ENCODE data around the gene SPECC1L. TPM values are rescaled to one million over a fixed set of nuclear protein-coding genes. Genes with fewer than 3 reads are reported as not detected.
"Not testable (repeated sequence)": the region's sequence is repeated elsewhere in the genome, so short reads cannot be mapped to it uniquely, and the experiment has no call there.

Gene SPECC1L
- total and polyA plus RNA-seq, 3 experiments from 2014 or later, result 14.9 to 52.1 (median 51.9) TPM

DNA sequence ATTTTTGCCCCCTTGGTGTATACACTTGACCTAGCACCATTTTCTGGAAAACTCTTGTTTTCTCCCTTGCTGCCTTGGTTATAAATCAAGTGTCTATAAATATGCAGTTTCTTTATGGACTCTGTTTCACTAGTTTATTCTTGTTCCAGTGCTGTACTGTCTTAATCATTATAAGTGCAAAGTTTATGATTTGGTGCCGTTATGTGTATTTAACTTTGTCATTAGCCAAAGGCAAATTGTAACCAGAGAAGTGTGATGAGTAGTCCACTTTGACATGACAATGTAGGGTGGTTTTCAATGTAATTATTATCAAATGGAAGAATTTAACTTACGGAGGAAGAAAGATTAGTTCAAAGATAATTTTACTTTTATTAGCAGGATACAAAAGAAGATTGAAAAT lies 40.3 kb downstream of the SPECC1L start:
- H3K27me3 ChIP-seq (ENCODE audit: insufficient read depth, low read length, poor library complexity, severe bottlenecking), result no peaks in the 10 kb centered on the region
- no peaks in the 10 kb centered on the region for H3K9me3 ChIP-seq (ENCODE audit: low read length)
- H3K4me1 ChIP-seq (ENCODE audit: insufficient read depth, low read length), result no peaks in the 10 kb centered on the region
- Mint-ChIP-seq H3K4me1 (peaks cover 7 to 30% (median 8%) of the 10 kb centered on the region in 3 donors), H3K36me3 (peaks cover 12 to 70% (median 15%) of the 10 kb centered on the region in 3 donors), H3K9me3 (no peaks in the 10 kb centered on the region), H3K4me3 (no peak overlapping the region), H3K27me3 (no peaks in the 10 kb centered on the region), H3K27ac (peak overlapping the region in 2 of 8 donors; percentile 17 to 33)
- CTCF ChIA-PET, result no interaction called here
- POLR2A ChIA-PET, result no interaction called here
- no peak for DNase-seq
- H3K36me3 ChIP-seq (ENCODE audit: insufficient read depth, low read length), result peaks cover 9% of the 10 kb centered on the region
- H3K4me3 ChIP-seq (ENCODE audit: low read length), result no peak overlapping the region
- no peak overlapping the region for H3K27ac ChIP-seq (ENCODE audit: low read depth, low read length)

DNA sequence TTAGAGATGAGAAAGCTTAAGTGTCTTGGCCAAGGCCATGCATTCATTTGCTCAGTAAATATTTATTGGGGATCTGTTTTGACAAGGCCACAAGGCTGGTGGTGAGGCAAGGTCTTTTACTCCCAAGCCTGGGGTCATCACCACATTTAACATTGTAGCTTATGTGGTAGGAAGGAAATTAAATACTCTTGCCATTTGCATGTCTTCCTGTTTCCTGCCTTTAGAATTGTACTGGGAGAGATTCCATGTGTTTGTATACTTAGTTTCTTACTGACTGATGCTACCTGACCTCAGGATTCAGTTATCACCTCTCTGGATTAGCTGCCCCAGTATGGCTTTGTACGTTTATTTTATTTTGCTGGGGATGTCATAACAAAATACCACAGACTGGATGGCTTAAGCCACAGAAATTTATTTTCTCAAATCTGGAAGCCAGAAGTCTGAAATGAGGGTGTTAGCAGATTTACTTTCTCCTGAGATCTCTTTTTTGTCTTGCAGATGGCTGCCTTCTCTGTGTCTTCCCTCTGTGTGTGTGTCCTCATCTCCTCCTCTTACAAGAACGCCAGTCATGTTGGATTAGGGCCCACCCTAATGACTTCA lies 44.8 kb downstream of the SPECC1L start:
- no peak for DNase-seq
- peaks cover 12% of the 10 kb centered on the region for H3K36me3 ChIP-seq (ENCODE audit: insufficient read depth, low read length)
- Mint-ChIP-seq H3K27me3 (no peaks in the 10 kb centered on the region), H3K4me3 (no peak overlapping the region), H3K36me3 (peaks cover 7 to 60% (median 14%) of the 10 kb centered on the region in 3 donors), H3K9me3 (no peaks in the 10 kb centered on the region), H3K27ac (peak overlapping the region in 6 of 8 donors; percentile 17 to 59 (median 51)), H3K4me1 (peaks cover 0 to 14% (median 2%) of the 10 kb centered on the region in 3 donors)
- POLR2A ChIA-PET, result no interaction called here
- CTCF ChIA-PET, result no interaction called here
- H3K4me3 ChIP-seq (ENCODE audit: low read length), result no peak overlapping the region
- no peaks in the 10 kb centered on the region for H3K9me3 ChIP-seq (ENCODE audit: low read length)
- H3K27me3 ChIP-seq (ENCODE audit: insufficient read depth, low read length, poor library complexity, severe bottlenecking), result no peaks in the 10 kb centered on the region
- H3K4me1 ChIP-seq (ENCODE audit: insufficient read depth, low read length), result no peaks in the 10 kb centered on the region
- H3K27ac ChIP-seq (ENCODE audit: low read depth, low read length), result no peak overlapping the region

DNA sequence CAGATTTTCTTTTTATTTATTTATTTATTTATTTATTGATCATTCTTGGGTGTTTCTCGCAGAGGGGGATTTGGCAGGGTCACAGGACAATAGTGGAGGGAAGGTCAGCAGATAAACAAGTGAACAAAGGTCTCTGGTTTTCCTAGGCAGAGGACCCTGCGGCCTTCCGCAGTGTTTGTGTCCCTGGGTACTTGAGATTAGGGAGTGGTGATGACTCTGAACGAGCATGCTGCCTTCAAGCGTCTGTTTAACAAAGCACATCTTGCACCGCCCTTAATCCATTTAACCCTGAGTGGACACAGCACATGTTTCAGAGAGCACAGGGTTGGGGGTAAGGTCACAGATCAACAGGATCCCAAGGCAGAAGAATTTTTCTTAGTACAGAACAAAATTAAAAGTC lies 45.6 kb downstream of the SPECC1L start:
- H3K27me3 ChIP-seq (ENCODE audit: insufficient read depth, low read length, poor library complexity, severe bottlenecking); CTCF ChIA-PET; H3K27me3 Mint-ChIP-seq; H3K4me3 Mint-ChIP-seq; POLR2A ChIA-PET; H3K4me3 ChIP-seq (ENCODE audit: low read length); H3K4me1 Mint-ChIP-seq; H3K9me3 ChIP-seq (ENCODE audit: low read length); H3K27ac ChIP-seq (ENCODE audit: low read depth, low read length); H3K4me1 ChIP-seq (ENCODE audit: insufficient read depth, low read length); DNase-seq; H3K27ac Mint-ChIP-seq; H3K9me3 Mint-ChIP-seq: not testable (repeated sequence)
- peaks cover 7 to 63% (median 20%) of the 10 kb centered on the region in 3 donors for H3K36me3 Mint-ChIP-seq
- H3K36me3 ChIP-seq (ENCODE audit: insufficient read depth, low read length), result peaks cover 16% of the 10 kb centered on the region

DNA sequence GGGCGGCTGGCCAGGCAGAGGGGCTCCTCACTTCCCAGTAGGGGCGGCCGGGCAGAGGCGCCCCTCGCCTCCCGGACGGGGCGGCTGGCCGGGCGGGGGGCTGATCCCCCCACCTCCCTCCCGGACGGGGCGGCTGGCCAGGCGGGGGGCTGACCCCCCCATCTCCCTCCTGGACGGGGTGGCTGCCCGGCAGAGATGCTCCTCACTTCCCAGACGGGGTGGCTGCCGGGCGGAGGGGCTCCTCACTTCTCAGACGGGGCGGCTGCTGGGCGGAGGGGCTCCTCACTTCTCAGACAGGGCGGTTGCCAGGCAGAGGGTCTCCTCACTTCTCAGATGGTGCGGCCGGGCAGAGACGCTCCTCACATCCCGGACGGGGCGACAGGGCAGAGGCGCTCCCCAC lies 46.9 kb downstream of the SPECC1L start:
- H3K27me3 Mint-ChIP-seq; DNase-seq; H3K9me3 Mint-ChIP-seq; CTCF ChIA-PET; H3K9me3 ChIP-seq (ENCODE audit: low read length); H3K27ac ChIP-seq (ENCODE audit: low read depth, low read length); H3K4me3 Mint-ChIP-seq; H3K4me1 Mint-ChIP-seq; H3K27ac Mint-ChIP-seq; H3K4me3 ChIP-seq (ENCODE audit: low read length); H3K4me1 ChIP-seq (ENCODE audit: insufficient read depth, low read length); POLR2A ChIA-PET; H3K27me3 ChIP-seq (ENCODE audit: insufficient read depth, low read length, poor library complexity, severe bottlenecking): not testable (repeated sequence)
- H3K36me3 ChIP-seq (ENCODE audit: insufficient read depth, low read length), result peaks cover 27% of the 10 kb centered on the region
- H3K36me3 Mint-ChIP-seq, result peaks cover 7 to 68% (median 25%) of the 10 kb centered on the region in 3 donors

DNA sequence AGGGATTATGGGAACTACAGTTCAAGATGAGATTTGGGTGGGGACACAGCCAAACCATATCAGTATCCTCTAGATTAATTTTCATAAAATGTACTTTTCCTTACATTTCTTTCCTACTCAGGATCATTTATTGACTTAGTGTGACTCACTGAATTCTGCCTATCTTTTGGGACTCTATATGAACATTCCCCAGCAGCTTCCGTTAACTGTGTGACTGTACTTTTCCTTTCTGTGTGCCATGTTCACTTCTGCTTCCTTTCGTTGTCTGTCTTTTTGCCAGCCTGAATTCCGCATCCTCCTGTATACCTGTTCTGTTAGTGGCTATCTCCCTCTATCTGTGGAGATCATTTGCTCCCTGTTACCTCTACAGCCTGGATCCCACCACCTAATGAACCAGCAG lies 48.8 kb downstream of the SPECC1L start:
- peak overlapping the region in 2 of 8 donors; percentile 13 to 22 for H3K27ac Mint-ChIP-seq
- ChIA-PET CTCF (no interaction called here), POLR2A (no interaction called here)
- H3K4me3 Mint-ChIP-seq, result no peak overlapping the region
- DNase-seq, result no peak
- no peak overlapping the region for H3K27ac ChIP-seq (ENCODE audit: low read depth, low read length)
- H3K9me3 ChIP-seq (ENCODE audit: low read length), result no peaks in the 10 kb centered on the region
- H3K4me1 Mint-ChIP-seq, result peaks cover 0 to 8% (median 2%) of the 10 kb centered on the region in 3 donors
- no peaks in the 10 kb centered on the region for H3K27me3 ChIP-seq (ENCODE audit: insufficient read depth, low read length, poor library complexity, severe bottlenecking)
- no peaks in the 10 kb centered on the region for H3K27me3 Mint-ChIP-seq
- peaks cover 27% of the 10 kb centered on the region for H3K36me3 ChIP-seq (ENCODE audit: insufficient read depth, low read length)
- H3K9me3 Mint-ChIP-seq, result no peaks in the 10 kb centered on the region
- peaks cover 7 to 73% (median 26%) of the 10 kb centered on the region in 3 donors for H3K36me3 Mint-ChIP-seq
- no peak overlapping the region for H3K4me3 ChIP-seq (ENCODE audit: low read length)
- no peaks in the 10 kb centered on the region for H3K4me1 ChIP-seq (ENCODE audit: insufficient read depth, low read length)

DNA sequence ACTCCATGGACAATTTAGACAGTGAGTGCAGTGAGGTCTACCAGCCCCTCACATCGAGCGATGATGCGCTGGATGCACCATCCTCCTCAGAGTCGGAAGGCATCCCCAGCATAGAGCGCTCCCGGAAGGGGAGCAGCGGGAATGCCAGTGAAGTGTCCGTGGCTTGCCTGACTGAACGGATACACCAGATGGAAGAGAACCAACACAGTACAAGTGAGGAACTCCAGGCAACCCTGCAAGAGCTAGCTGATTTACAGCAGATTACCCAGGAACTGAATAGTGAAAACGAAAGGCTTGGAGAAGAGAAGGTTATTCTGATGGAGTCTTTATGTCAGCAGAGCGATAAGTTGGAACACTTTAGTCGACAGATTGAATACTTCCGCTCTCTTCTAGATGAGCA lies 51.4 kb downstream of the SPECC1L start:
- DNase-seq, result no peak
- Histone ChIP-seq H3K27ac (ENCODE audit: low read depth, low read length) (no peak overlapping the region), H3K9me3 (ENCODE audit: low read length) (no peaks in the 10 kb centered on the region), H3K4me3 (ENCODE audit: low read length) (no peak overlapping the region), H3K27me3 (ENCODE audit: insufficient read depth, low read length, poor library complexity, severe bottlenecking) (no peaks in the 10 kb centered on the region), H3K4me1 (ENCODE audit: insufficient read depth, low read length) (no peaks in the 10 kb centered on the region), H3K36me3 (ENCODE audit: insufficient read depth, low read length) (peaks cover 18% of the 10 kb centered on the region)
- Mint-ChIP-seq H3K4me3 (no peak overlapping the region), H3K36me3 (peaks cover 0 to 74% (median 22%) of the 10 kb centered on the region in 3 donors), H3K27me3 (no peaks in the 10 kb centered on the region), H3K27ac (peak overlapping the region in 1 of 8 donors; percentile 2), H3K9me3 (no peaks in the 10 kb centered on the region), H3K4me1 (peaks cover 6 to 11% (median 8%) of the 10 kb centered on the region in 3 donors)
- POLR2A ChIA-PET, result no interaction called here
- CTCF ChIA-PET, result no interaction called here

DNA sequence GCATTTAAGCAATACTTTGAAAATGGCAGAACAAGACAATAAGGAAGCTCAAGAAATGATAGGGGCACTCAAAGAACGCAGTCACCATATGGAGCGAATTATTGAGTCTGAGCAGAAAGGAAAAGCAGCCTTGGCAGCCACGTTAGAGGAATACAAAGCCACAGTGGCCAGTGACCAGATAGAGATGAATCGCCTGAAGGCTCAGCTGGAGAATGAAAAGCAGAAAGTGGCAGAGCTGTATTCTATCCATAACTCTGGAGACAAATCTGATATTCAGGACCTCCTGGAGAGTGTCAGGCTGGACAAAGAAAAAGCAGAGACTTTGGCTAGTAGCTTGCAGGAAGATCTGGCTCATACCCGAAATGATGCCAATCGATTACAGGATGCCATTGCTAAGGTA lies 51.9 kb downstream of the SPECC1L start:
- H3K36me3 ChIP-seq (ENCODE audit: insufficient read depth, low read length), result peaks cover 18% of the 10 kb centered on the region
- no peaks in the 10 kb centered on the region for H3K4me1 ChIP-seq (ENCODE audit: insufficient read depth, low read length)
- H3K27me3 ChIP-seq (ENCODE audit: insufficient read depth, low read length, poor library complexity, severe bottlenecking), result no peaks in the 10 kb centered on the region
- DNase-seq, result no peak
- H3K4me3 ChIP-seq (ENCODE audit: low read length), result no peak overlapping the region
- ChIA-PET POLR2A (no interaction called here), CTCF (no interaction called here)
- peak overlapping the region in 2 of 8 donors; percentile 2 to 29 for H3K27ac Mint-ChIP-seq
- H3K4me1 Mint-ChIP-seq, result peaks cover 6 to 11% (median 8%) of the 10 kb centered on the region in 3 donors
- no peaks in the 10 kb centered on the region for H3K27me3 Mint-ChIP-seq
- H3K36me3 Mint-ChIP-seq, result peaks cover 0 to 80% (median 22%) of the 10 kb centered on the region in 3 donors
- no peak overlapping the region for H3K4me3 Mint-ChIP-seq
- no peaks in the 10 kb centered on the region for H3K9me3 Mint-ChIP-seq
- H3K27ac ChIP-seq (ENCODE audit: low read depth, low read length), result no peak overlapping the region
- H3K9me3 ChIP-seq (ENCODE audit: low read length), result no peaks in the 10 kb centered on the region

DNA sequence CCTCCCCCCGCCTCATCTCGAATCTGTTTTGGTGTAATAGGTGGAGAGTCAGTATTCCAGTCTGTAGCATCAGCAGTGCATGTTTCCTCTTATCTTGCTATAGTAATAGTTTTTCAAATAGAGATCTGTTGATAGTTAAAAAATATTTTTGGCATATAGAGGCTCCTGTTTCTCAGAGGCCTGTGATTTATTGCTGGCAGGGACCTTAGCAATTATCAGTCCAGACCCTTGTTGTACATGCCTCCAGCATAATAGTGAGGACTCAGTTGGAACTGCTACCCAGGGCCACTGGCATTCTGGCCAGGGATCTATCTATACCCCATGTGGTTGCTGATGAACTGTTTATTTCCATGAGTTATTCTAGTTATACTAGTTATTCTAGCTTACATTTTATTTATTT lies 52.6 kb downstream of the SPECC1L start:
- Histone ChIP-seq H3K27ac (ENCODE audit: low read depth, low read length) (no peak overlapping the region), H3K36me3 (ENCODE audit: insufficient read depth, low read length) (peaks cover 18% of the 10 kb centered on the region), H3K4me3 (ENCODE audit: low read length) (no peak overlapping the region), H3K4me1 (ENCODE audit: insufficient read depth, low read length) (no peaks in the 10 kb centered on the region), H3K27me3 (ENCODE audit: insufficient read depth, low read length, poor library complexity, severe bottlenecking) (no peaks in the 10 kb centered on the region), H3K9me3 (ENCODE audit: low read length) (no peaks in the 10 kb centered on the region)
- no peak for DNase-seq
- Mint-ChIP-seq H3K4me3 (no peak overlapping the region), H3K36me3 (peaks cover 0 to 81% (median 22%) of the 10 kb centered on the region in 3 donors), H3K4me1 (peaks cover 6 to 11% (median 8%) of the 10 kb centered on the region in 3 donors), H3K27me3 (no peaks in the 10 kb centered on the region), H3K9me3 (no peaks in the 10 kb centered on the region), H3K27ac (peak overlapping the region in 2 of 8 donors; percentile 32 to 58)
- CTCF ChIA-PET, result no interaction called here
- POLR2A ChIA-PET, result no interaction called here

Data from CD8-positive, alpha-beta memory T cell (primary cell).